ENCODE data around the gene SLC9A2. TPM values are rescaled to one million over a fixed set of nuclear protein-coding genes. Genes with fewer than 3 reads are reported as not detected.

SLC9A2 gene
- total and polyA plus RNA-seq, 2 donors (not counting 1 experiment from before 2014, with no cell fraction given): not detected

DNA sequence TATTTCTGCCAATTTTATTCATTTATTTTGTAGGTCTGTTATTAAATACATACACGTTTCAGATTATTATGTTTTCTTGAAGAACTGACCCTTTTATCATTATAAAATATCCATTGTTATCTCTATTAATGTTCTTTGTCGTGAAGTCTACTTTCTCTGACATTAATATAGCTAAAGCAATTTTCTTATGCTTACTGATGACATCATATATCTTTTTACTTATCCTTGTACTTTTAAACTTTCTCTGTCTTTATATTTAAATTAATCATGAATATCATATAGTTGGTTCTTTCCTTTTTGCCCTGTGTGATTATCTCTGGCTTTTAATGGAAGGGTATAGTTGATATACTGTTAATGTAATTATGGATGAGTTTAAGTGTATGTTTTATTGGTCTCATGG lies 36.5 kb upstream of the SLC9A2 start:
- POLR2A ChIA-PET: no interaction called here
- intact Hi-C loops (cut with micrococcal nuclease): no loop called here

DNA sequence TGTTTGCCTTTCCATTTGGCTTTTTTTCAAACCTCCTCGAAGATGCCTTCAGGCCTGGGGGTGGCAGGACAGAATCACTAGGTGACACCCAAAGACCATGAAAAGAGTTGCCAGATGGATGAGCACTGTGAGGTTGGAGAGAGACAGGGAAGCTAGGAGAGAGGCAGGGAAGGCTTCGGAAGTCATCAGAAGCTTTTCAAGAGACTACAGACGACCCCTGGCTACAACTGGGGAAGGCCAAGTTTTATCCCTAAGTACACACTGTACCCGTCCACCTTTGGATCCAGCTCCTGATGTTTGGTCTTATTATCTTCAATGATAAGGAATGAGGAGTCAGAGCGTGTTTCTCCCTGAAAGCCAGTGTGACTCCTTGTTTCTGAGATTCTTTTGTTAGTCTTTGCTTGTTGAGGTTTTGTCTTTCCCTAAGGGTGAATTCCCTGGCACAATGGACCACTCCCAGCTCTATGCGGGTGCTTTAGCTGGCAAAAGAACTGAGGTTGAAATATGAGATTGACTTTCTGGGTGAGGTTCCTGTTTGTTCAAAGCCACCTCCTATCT lies 33.4 kb upstream of the SLC9A2 start:
- Histone ChIP-seq H3K4me3 (ENCODE audit: control extremely low read depth in 1 of 5, extremely low read depth in 1 of 5, insufficient read depth in 1 of 5, low read depth in 2 of 5, low read length in 4 of 5) (no peak overlapping the region), H3K79me2 (ENCODE audit: control insufficient read depth, insufficient read depth, low read length) (no peaks in the 10 kb centered on the region), H3K4me1 (ENCODE audit: control insufficient read depth in 2 of 2, insufficient read depth in 2 of 2, low read length in 2 of 2) (no peaks in the 10 kb centered on the region), H3K9me3 (ENCODE audit: control extremely low read depth in 1 of 3, control insufficient read depth in 2 of 3, insufficient read depth in 1 of 3, low read length in 2 of 3) (no peaks in the 10 kb centered on the region), H4K20me1 (ENCODE audit: control insufficient read depth, insufficient read depth, low read length, poor library complexity, severe bottlenecking) (no peaks in the 10 kb centered on the region), H2AFZ (ENCODE audit: insufficient read depth, low read depth, low read length, poor library complexity, severe bottlenecking) (no peak overlapping the region), H3K27ac (ENCODE audit: low read length in 2 of 2) (no peak overlapping the region), H3K27me3 (replicated peaks in 1 of 4; ENCODE audit: control extremely low read depth in 1 of 4, control insufficient read depth in 3 of 4, insufficient read depth in 4 of 4, low read length in 3 of 4) (peaks cover 0 to 3% (median 0%) of the 10 kb centered on the region in 4 experiments), H3K36me3 (replicated peaks in 1 of 2; ENCODE audit: control extremely low read depth in 1 of 2, control insufficient read depth in 1 of 2, extremely low read depth in 1 of 2, insufficient read depth in 2 of 2, low read length in 1 of 2) (no peaks in the 10 kb centered on the region), H3K9ac (ENCODE audit: low read length) (no peak overlapping the region), H3K4me2 (replicated peaks; ENCODE audit: low read depth, low read length, poor library complexity, severe bottlenecking) (no peak overlapping the region)
- H3K27ac Mint-ChIP-seq: no peak overlapping the region
- peaks cover 5% of the 10 kb centered on the region for H3K4me1 Mint-ChIP-seq
- H3K4me3 Mint-ChIP-seq: no peak overlapping the region
- ChIA-PET POLR2A (no interaction called here), CTCF (interaction anchor here (1.2 kb wide), 1 partner anchor 113 kb away, joined by 4 read pairs; the partner anchor contains the start of gene SLC9A4)
- H3K27me3 Mint-ChIP-seq: peaks cover 23% of the 10 kb centered on the region
- intact Hi-C loops (cut with micrococcal nuclease): no loop called here
- ATAC-seq (ENCODE audit: low read depth) (no peak), DNase-seq (no peak)
- no peak for TF ChIP-seq EZH2 (IDR thresholded peaks at IDR 0.05; ENCODE audit: borderline replicate concordance, insufficient read depth, low read depth, low read length, poor library complexity, severe bottlenecking)
- 80% methylated on average over 4 of the region's 6 CpGs for WGBS (ENCODE audit: insufficient coverage)
- H3K9me3 Mint-ChIP-seq (ENCODE audit: insufficient read depth): peaks cover 5% of the 10 kb centered on the region

More for the DNA sequence above, 36.5 kb upstream of the SLC9A2 start:
- Histone ChIP-seq H3K79me2 (ENCODE audit: control insufficient read depth, insufficient read depth, low read length) (no peaks in the 10 kb centered on the region), H3K9me3 (ENCODE audit: control extremely low read depth in 1 of 3, control insufficient read depth in 2 of 3, insufficient read depth in 1 of 3, low read length in 2 of 3) (no peaks in the 10 kb centered on the region), H4K20me1 (ENCODE audit: control insufficient read depth, insufficient read depth, low read length, poor library complexity, severe bottlenecking) (no peaks in the 10 kb centered on the region), H3K4me2 (replicated peaks; ENCODE audit: low read depth, low read length, poor library complexity, severe bottlenecking) (no peak overlapping the region), H3K36me3 (replicated peaks in 1 of 2; ENCODE audit: control extremely low read depth in 1 of 2, control insufficient read depth in 1 of 2, extremely low read depth in 1 of 2, insufficient read depth in 2 of 2, low read length in 1 of 2) (no peaks in the 10 kb centered on the region), H3K4me3 (ENCODE audit: control extremely low read depth in 1 of 5, extremely low read depth in 1 of 5, insufficient read depth in 1 of 5, low read depth in 2 of 5, low read length in 4 of 5) (no peak overlapping the region), H3K4me1 (ENCODE audit: control insufficient read depth in 2 of 2, insufficient read depth in 2 of 2, low read length in 2 of 2) (no peaks in the 10 kb centered on the region), H3K27me3 (replicated peaks in 1 of 4; ENCODE audit: control extremely low read depth in 1 of 4, control insufficient read depth in 3 of 4, insufficient read depth in 4 of 4, low read length in 3 of 4) (peaks cover 0 to 2% (median 0%) of the 10 kb centered on the region in 4 experiments), H2AFZ (ENCODE audit: insufficient read depth, low read depth, low read length, poor library complexity, severe bottlenecking) (no peak overlapping the region), H3K9ac (ENCODE audit: low read length) (no peak overlapping the region), H3K27ac (ENCODE audit: low read length in 2 of 2) (no peak overlapping the region)
- no CpG with 5 or more reads among the region's 2 CpGs for WGBS (ENCODE audit: insufficient coverage)
- TF ChIP-seq, protein P1, sequence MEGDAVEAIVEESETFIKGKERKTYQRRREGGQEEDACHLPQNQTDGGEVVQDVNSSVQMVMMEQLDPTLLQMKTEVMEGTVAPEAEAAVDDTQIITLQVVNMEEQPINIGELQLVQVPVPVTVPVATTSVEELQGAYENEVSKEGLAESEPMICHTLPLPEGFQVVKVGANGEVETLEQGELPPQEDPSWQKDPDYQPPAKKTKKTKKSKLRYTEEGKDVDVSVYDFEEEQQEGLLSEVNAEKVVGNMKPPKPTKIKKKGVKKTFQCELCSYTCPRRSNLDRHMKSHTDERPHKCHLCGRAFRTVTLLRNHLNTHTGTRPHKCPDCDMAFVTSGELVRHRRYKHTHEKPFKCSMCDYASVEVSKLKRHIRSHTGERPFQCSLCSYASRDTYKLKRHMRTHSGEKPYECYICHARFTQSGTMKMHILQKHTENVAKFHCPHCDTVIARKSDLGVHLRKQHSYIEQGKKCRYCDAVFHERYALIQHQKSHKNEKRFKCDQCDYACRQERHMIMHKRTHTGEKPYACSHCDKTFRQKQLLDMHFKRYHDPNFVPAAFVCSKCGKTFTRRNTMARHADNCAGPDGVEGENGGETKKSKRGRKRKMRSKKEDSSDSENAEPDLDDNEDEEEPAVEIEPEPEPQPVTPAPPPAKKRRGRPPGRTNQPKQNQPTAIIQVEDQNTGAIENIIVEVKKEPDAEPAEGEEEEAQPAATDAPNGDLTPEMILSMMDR (IDR thresholded peaks at IDR 0.05): no peak
- no peak for TF ChIP-seq EZH2 (IDR thresholded peaks at IDR 0.05; ENCODE audit: borderline replicate concordance, insufficient read depth, low read depth, low read length, poor library complexity, severe bottlenecking)
- CTCF ChIA-PET: no interaction called here
- Mint-ChIP-seq H3K27ac (no peak overlapping the region), H3K9me3 (ENCODE audit: insufficient read depth) (peaks cover 5% of the 10 kb centered on the region), H3K27me3 (peaks cover 4% of the 10 kb centered on the region), H3K4me3 (no peak overlapping the region), H3K4me1 (peaks cover 5% of the 10 kb centered on the region)
- ATAC-seq (ENCODE audit: low read depth) (no peak), DNase-seq (no peak)

Data from B cell (primary cell).